SK-N-SH (cell line): ENCODE results near the gene CUL1.

Experiments
- FOXM1 ChIP-seq: IDR thresholded peaks from 2 replicates; pipeline ENCODE4 v1.4.0; 2012; ENCODE audit warnings: low read depth, mild to moderate bottlenecking
- SIN3A ChIP-seq: IDR thresholded peaks from 2 replicates; pipeline ENCODE4 v1.6.1; 2012; ENCODE audit warnings: low read depth, mild to moderate bottlenecking, low read length, moderate library complexity, borderline replicate concordance
- TAF1 ChIP-seq: IDR thresholded peaks from 2 replicates; pipeline ENCODE4 v1.6.1; 2012; ENCODE audit warnings: low read depth, mild to moderate bottlenecking, low read length, moderate library complexity, borderline replicate concordance
- YY1 ChIP-seq: IDR thresholded peaks from 2 replicates; pipeline ENCODE4 v1.4.0; 2012; ENCODE audit warnings: low read depth, mild to moderate bottlenecking
- TF ChIP-seq, protein P1 (sequence below): fragments of 200-600 bp; sonication (generic); IDR thresholded peaks from 2 replicates; pipeline ENCODE4 v1.6.1; 2017; ENCODE audit warnings: antibody characterized with exemption, mild to moderate bottlenecking, moderate library complexity
- TF ChIP-seq, protein P2 (sequence below): fragments of 150-350 bp; IDR thresholded peaks from 2 replicates; pipeline ENCODE4 v1.6.1; 2016; ENCODE audit warnings: mild to moderate bottlenecking, low read depth, low read length

DNA sequence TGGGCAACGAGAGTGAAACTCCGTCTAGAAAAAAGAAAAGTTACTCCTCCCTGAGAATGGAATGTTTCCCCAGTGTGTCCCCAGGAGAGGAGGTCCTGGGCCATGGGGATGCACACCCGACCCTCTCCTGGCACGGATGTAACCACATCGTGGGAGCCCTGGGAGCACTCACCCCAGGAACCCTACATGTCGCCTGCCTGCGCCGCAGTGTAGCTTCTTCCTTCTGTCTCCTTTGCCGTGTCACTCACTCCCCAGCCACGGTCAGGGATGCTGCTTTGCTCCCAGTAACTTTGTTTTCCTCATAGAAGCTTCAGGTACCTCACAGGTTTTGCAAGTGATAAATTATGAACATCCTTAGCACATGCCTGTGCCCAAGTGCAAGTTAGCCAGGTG is 103.4 kb downstream of the CUL1 start:
- TF ChIP-seq, protein P1, sequence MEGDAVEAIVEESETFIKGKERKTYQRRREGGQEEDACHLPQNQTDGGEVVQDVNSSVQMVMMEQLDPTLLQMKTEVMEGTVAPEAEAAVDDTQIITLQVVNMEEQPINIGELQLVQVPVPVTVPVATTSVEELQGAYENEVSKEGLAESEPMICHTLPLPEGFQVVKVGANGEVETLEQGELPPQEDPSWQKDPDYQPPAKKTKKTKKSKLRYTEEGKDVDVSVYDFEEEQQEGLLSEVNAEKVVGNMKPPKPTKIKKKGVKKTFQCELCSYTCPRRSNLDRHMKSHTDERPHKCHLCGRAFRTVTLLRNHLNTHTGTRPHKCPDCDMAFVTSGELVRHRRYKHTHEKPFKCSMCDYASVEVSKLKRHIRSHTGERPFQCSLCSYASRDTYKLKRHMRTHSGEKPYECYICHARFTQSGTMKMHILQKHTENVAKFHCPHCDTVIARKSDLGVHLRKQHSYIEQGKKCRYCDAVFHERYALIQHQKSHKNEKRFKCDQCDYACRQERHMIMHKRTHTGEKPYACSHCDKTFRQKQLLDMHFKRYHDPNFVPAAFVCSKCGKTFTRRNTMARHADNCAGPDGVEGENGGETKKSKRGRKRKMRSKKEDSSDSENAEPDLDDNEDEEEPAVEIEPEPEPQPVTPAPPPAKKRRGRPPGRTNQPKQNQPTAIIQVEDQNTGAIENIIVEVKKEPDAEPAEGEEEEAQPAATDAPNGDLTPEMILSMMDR = no peak
- TF ChIP-seq FOXM1 = no peak
- no peak for TF ChIP-seq TAF1
- TF ChIP-seq SIN3A = no peak
- no peak for TF ChIP-seq YY1
- TF ChIP-seq, protein P2, sequence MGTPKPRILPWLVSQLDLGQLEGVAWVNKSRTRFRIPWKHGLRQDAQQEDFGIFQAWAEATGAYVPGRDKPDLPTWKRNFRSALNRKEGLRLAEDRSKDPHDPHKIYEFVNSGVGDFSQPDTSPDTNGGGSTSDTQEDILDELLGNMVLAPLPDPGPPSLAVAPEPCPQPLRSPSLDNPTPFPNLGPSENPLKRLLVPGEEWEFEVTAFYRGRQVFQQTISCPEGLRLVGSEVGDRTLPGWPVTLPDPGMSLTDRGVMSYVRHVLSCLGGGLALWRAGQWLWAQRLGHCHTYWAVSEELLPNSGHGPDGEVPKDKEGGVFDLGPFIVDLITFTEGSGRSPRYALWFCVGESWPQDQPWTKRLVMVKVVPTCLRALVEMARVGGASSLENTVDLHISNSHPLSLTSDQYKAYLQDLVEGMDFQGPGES = no peak
